SK-N-SH (cell line): ENCODE results near the gene RAB40A. TPM values are rescaled to one million over a fixed set of nuclear protein-coding genes. Genes with fewer than 3 reads are reported as not detected.
A peak's percentile ranks its signal among the peaks of the same experiment; 100 is the strongest.
"Not testable (repeated sequence)": the region's sequence is repeated elsewhere in the genome, so short reads cannot be mapped to it uniquely, and the experiment has no call there.

Experiments
- CTCF ChIA-PET: fragments of 300-600, 350-600 bp; formaldehyde crosslinking; extraction: SDS; loops from one replicate; lab custom pipeline; 2021; lab: Yijun Ruan, JAX
- POLR2A ChIA-PET: fragments of 350-600 bp; sonication (Branson Sonifier 250); formaldehyde crosslinking; extraction: SDS; loops from one replicate; lab custom pipeline; 2020; ENCODE audit warnings: antibody characterized with exemption, inconsistent platforms; lab: Yijun Ruan, JAX
- DNase-seq: peaks from one replicate; pipeline ENCODE4 v3.0.0; 2012
- H2AFZ ChIP-seq: fragments of 200-600 bp; sonication (generic); 2 replicates; pipeline ENCODE4 v1.8.1; 2016; ENCODE audit warnings: antibody characterized with exemption, mild to moderate bottlenecking, low read depth
- H3F3A ChIP-seq: fragments of 200-600 bp; sonication (generic); replicated peaks from 2 replicates; pipeline ENCODE3; 2016; ENCODE audit warnings: antibody characterized with exemption, mild to moderate bottlenecking; ENCODE audit not compliant: insufficient read depth
- H3K27ac ChIP-seq, 2 experiments: fragments of 200-500 bp in 1 of 2; fragments of 200-600 bp in 1 of 2; sonication (Bioruptor generic) in 1 of 2; sonication (generic), shearing (Covaris generic) in 1 of 2; 2 replicates each; pipeline versions ENCODE4 v1.5.1 to v1.6.1; 2014 to 2016; ENCODE audit warnings: low read depth in 2 of 2, inconsistent platforms in 1 of 2, low read length in 1 of 2, mild to moderate bottlenecking in 1 of 2, mixed read lengths in 1 of 2
- H3K27me3 ChIP-seq: fragments of 200-600 bp; sonication (generic), shearing (Covaris generic); 2 replicates; pipeline ENCODE4 v1.6.1; 2016; ENCODE audit warnings: mixed run types; ENCODE audit not compliant: insufficient read depth
- H3K36me3 ChIP-seq, 2 experiments: fragments of 200-500 bp in 1 of 2; fragments of 200-600 bp in 1 of 2; sonication (Bioruptor generic) in 1 of 2; sonication (generic) in 1 of 2; replicated peaks in 1 of 2; 2 replicates each; pipeline versions ENCODE3 to v1.5.1; 2014 to 2016; ENCODE audit warnings: low read length in 1 of 2, mild to moderate bottlenecking in 1 of 2; ENCODE audit not compliant: insufficient read depth in 2 of 2, control insufficient read depth in 1 of 2
- H3K4me1 ChIP-seq, 2 experiments: fragments of 200-500 bp in 1 of 2; fragments of 200-600 bp in 1 of 2; sonication (Bioruptor generic) in 1 of 2; sonication (generic), shearing (Covaris generic) in 1 of 2; 2 replicates each; pipeline versions ENCODE4 v1.5.1 to v1.6.1; 2014 to 2016; ENCODE audit warnings: low read depth in 1 of 2, low read length in 1 of 2, mixed run types in 1 of 2; ENCODE audit not compliant: insufficient read depth in 2 of 2, control insufficient read depth in 1 of 2
- H3K4me2 ChIP-seq: fragments of 200-600 bp; sonication (generic), shearing (Covaris generic); 2 replicates; pipeline ENCODE4 v1.6.1; 2017; ENCODE audit warnings: mixed run types
- H3K4me3 ChIP-seq, 2 experiments: fragments of 200-500 bp in 1 of 2; fragments of 200-600 bp in 1 of 2; sonication (Bioruptor generic) in 1 of 2; sonication (generic), shearing (Covaris generic) in 1 of 2; 2 replicates each; pipeline versions ENCODE4 v1.5.1 to v1.8.1; 2014 to 2016; ENCODE audit warnings: low read depth in 2 of 2, inconsistent platforms in 1 of 2, low read length in 1 of 2, mild to moderate bottlenecking in 1 of 2, mixed read lengths in 1 of 2, moderate library complexity in 1 of 2
- H3K79me2 ChIP-seq: fragments of 200-600 bp; sonication (generic); 2 replicates; pipeline ENCODE4 v1.8.1; 2017; ENCODE audit warnings: mild to moderate bottlenecking; ENCODE audit not compliant: insufficient read depth
- H3K9ac ChIP-seq: fragments of 200-600 bp; sonication (generic); 2 replicates; pipeline ENCODE4 v1.6.1; 2017; ENCODE audit warnings: mixed run types
- H3K9me2 ChIP-seq: fragments of 200-600 bp; sonication (generic); 2 replicates; pipeline ENCODE4 v1.6.1; 2017; ENCODE audit warnings: mixed run types
- H3K9me3 ChIP-seq: fragments of 200-600 bp; sonication (generic); 2 replicates; pipeline ENCODE4 v1.6.1; 2017; ENCODE audit warnings: mixed run types, mild to moderate bottlenecking, moderate library complexity
- H4K20me1 ChIP-seq: fragments of 200-600 bp; sonication (generic); 2 replicates; pipeline ENCODE4 v1.6.1; 2017; ENCODE audit warnings: mild to moderate bottlenecking, mixed run types; ENCODE audit not compliant: insufficient read depth
- GATA2 ChIP-seq: sonication (generic); formaldehyde crosslinking; IDR thresholded peaks from 2 replicates; pipeline ENCODE4 v1.5.0; 2020; ENCODE audit warnings: mild to moderate bottlenecking, missing genetic modification reagents
- JUND ChIP-seq: IDR thresholded peaks from 2 replicates; pipeline ENCODE4 v1.4.0; 2012
- MEF2A ChIP-seq: IDR thresholded peaks from 2 replicates; pipeline ENCODE4 v1.4.0; 2012; ENCODE audit warnings: low read depth, borderline replicate concordance
- NFIC ChIP-seq: IDR thresholded peaks from 2 replicates; pipeline ENCODE4 v1.4.0; 2012; ENCODE audit warnings: borderline replicate concordance
- POLR2AphosphoS5 ChIP-seq: IDR thresholded peaks from 2 replicates; pipeline ENCODE4 v1.6.1; 2012; ENCODE audit warnings: low read depth, low read length
- RAD21 ChIP-seq: IDR thresholded peaks from 2 replicates; pipeline ENCODE4 v1.6.1; 2012; ENCODE audit warnings: mild to moderate bottlenecking, low read length
- SIN3A ChIP-seq: IDR thresholded peaks from 2 replicates; pipeline ENCODE4 v1.6.1; 2012; ENCODE audit warnings: low read depth, mild to moderate bottlenecking, low read length, moderate library complexity, borderline replicate concordance
- WGBS: methylation state at CpG from one replicate; pipeline ENCODE4 v1.1.6; 2017; ENCODE audit warnings: low lambda C conversion rate; 5-methylcytosine and 5-hydroxymethylcytosine counted together
- polyA plus RNA-seq, 3 experiments: library from polyadenylated mRNA; depleted of rRNA; stranded (reverse); fragments of >200 nt; gene quantifications; 2 replicates each; pipeline ENCODE4 v1.2.3, GENCODE V29; 2012
- TF ChIP-seq, protein P1 (sequence below): IDR thresholded peaks from 2 replicates; pipeline ENCODE4; 2012
- TF ChIP-seq, protein P2 (sequence below): IDR thresholded peaks from 2 replicates; pipeline ENCODE4 v1.4.0; 2012; ENCODE audit warnings: low read depth

RAB40A gene
- polyA plus RNA-seq, 1 of the 3 experiments (the other 2 are of a cell fraction) = 0.30 TPM

DNA sequence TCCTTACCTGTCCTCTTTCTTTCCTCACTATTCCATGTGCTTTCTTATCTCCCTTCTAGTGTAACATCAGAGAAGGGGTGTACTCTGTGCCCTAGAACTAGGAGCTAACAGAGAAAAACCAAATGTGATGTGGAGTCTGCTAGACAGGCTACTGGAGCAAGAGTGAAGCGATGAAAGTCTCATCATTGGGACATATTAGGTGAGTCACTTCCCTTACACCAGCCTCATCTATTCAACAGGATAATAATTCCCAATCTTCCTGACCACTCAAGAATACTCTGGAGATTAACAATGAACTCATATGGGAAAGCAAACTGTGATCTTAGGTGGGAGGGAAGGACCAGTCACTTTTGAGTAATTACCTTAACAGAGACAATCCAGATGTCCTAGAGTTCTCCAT lies 58.1 kb downstream of the RAB40A start:
- Histone ChIP-seq H3K4me3 (no peak overlapping the region), H3K36me3 (no peaks in the 10 kb centered on the region), H3K9me3 (no peaks in the 10 kb centered on the region), H3K4me2 (no peak overlapping the region), H3K4me1 (peaks cover 0 to 4% of the 10 kb centered on the region in 2 experiments; a peak in 1 of 4 replicates), H3F3A (no peaks in the 10 kb centered on the region), H3K27me3 (no peaks in the 10 kb centered on the region), H3K9ac (no peak overlapping the region), H3K9me2 (no peaks in the 10 kb centered on the region), H2AFZ (no peak overlapping the region), H4K20me1 (no peaks in the 10 kb centered on the region), H3K27ac (no peak overlapping the region), H3K79me2 (no peaks in the 10 kb centered on the region)
- DNase-seq = no peak
- WGBS = 57% methylated on average over 1 of the region's 1 CpG
- ChIA-PET POLR2A (no interaction called here), CTCF (interaction anchor here (1.8 kb wide), 1 partner anchor 118 kb away, joined by 6 read pairs; no protein-coding TSS in a partner anchor)
- TF ChIP-seq POLR2AphosphoS5 = no peak
- no peak for TF ChIP-seq SIN3A
- no peak for TF ChIP-seq MEF2A
- TF ChIP-seq NFIC = no peak
- TF ChIP-seq RAD21 = no peak

DNA sequence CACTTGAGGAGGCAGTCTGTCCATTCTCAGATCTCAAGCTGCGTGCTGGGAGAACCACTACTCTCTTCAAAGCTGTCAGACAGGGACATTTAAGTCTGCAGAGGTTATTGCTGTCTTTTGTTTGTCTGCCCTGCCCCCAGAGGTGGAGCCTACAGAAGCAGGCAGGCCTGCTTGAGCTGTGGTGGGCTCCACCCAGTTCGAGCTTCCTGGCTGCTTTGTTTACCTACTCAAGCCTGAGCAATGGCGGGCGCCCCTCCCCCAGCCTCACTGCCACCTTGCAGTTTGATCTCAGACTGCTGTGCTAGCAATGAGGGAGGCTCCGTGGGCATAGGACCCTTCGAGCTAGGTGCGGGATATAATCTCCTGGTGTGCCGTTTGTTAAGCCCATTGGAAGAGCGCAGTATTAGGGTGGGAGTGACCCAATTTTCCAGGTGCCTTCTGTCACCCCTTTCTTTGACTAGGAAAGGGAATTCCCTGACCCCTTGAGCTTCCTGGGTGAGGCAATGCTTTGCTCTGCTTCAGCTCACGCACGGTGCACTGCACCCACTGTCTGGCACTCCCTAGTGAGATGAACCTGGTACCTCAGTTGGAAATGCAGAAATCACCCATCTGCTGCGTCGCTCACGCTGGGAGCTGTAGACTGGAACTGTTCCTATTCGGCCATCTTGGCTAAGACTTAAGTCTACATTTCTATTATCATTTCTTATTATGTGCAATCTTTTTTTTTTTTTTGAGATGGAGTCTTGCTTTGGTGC lies 59.1 kb downstream of the RAB40A start:
- CTCF ChIA-PET = interaction anchor here (0.7 kb wide), 1 partner anchor 248 kb away, joined by 4 read pairs; no protein-coding TSS in a partner anchor
- H3K27ac ChIP-seq, H3K27me3 ChIP-seq, H3K4me1 ChIP-seq, H3K9me3 ChIP-seq, H3K36me3 ChIP-seq, H4K20me1 ChIP-seq, POLR2A ChIA-PET, H2AFZ ChIP-seq, H3K79me2 ChIP-seq, H3K4me2 ChIP-seq, H3K4me3 ChIP-seq, H3K9ac ChIP-seq, H3K9me2 ChIP-seq, H3F3A ChIP-seq, DNase-seq: not testable (repeated sequence)
- 64% methylated on average over 12 of the region's 15 CpGs for WGBS

DNA sequence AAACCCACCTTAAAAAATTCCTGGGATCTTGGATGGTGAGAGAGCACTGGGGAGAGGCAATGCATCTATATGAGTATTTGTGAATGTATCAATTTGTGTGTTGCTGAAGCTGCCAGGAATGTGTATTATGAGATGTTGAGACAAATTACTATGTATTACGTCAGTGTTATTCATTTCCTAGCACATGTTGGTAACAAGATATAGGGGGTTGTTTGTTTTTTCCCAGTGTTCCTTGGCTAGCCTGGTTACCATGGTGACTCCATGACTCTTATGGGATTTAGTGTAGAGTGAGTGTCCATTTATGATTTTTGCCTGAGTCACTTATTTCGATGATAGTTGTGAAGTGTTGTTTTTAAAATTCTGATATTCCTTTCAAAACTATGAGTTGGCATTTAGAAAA lies 65.6 kb downstream of the RAB40A start:
- CTCF ChIA-PET = interaction anchor here (0.6 kb wide), 1 partner anchor 232 kb away, joined by 3 read pairs; no protein-coding TSS in a partner anchor

More for the DNA sequence above, 65.6 kb downstream of the RAB40A start:
- peak overlapping the region in 1 of 2 experiments; percentile 91; a peak in 2 of 4 replicates for H3K27ac ChIP-seq
- TF ChIP-seq, protein P1, sequence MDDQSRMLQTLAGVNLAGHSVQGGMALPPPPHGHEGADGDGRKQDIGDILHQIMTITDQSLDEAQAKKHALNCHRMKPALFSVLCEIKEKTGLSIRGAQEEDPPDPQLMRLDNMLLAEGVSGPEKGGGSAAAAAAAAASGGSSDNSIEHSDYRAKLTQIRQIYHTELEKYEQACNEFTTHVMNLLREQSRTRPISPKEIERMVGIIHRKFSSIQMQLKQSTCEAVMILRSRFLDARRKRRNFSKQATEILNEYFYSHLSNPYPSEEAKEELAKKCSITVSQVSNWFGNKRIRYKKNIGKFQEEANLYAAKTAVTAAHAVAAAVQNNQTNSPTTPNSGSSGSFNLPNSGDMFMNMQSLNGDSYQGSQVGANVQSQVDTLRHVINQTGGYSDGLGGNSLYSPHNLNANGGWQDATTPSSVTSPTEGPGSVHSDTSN = peak; percentile 54; the same call in 1 of the 2 replicates
- TF ChIP-seq, protein P2, sequence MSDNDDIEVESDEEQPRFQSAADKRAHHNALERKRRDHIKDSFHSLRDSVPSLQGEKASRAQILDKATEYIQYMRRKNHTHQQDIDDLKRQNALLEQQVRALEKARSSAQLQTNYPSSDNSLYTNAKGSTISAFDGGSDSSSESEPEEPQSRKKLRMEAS = 0 out of 2 replicates have a peak, but pooled peaks have one; percentile 24
- no peak for TF ChIP-seq GATA2 (CRISPR knock-in tag)
- peak; percentile 29; the same call in 1 of the 2 replicates for TF ChIP-seq JUND
- H3K4me3 ChIP-seq = no peak overlapping the region; a peak in 1 of 4 replicates
- H3K27me3 ChIP-seq = no peaks in the 10 kb centered on the region
- H3K4me1 ChIP-seq = no peaks in the 10 kb centered on the region
- peaks cover 0 to 3% of the 10 kb centered on the region in 2 experiments for H3K36me3 ChIP-seq
- POLR2A ChIA-PET = no interaction called here
- H4K20me1 ChIP-seq = no peaks in the 10 kb centered on the region
- WGBS = 22% methylated on average over 2 of the region's 2 CpGs
- peak overlapping the region; percentile 51; the same call in 1 of the 2 replicates for H3K9ac ChIP-seq
- no peaks in the 10 kb centered on the region for H3K9me3 ChIP-seq
- H3K4me2 ChIP-seq = no peak overlapping the region
- no peak for DNase-seq
- H3F3A ChIP-seq = peaks cover 4% of the 10 kb centered on the region
- no peaks in the 10 kb centered on the region for H3K79me2 ChIP-seq
- no peak overlapping the region for H2AFZ ChIP-seq
- no peaks in the 10 kb centered on the region for H3K9me2 ChIP-seq

Other genes starting within 250 kb of the RAB40A start
- 0.43 and 0.45 TPM in 2 replicates for gene TCEAL5, start 242.7 kb downstream of the RAB40A start, polyA plus RNA-seq (2012; rRNA removed)
- gene BEX2, start 208.5 kb downstream of the RAB40A start, polyA plus RNA-seq (2012; rRNA removed) = 32.4 and 36.9 TPM in 2 replicates
- gene TCEAL7, start 189.2 kb downstream of the RAB40A start, polyA plus RNA-seq (2012; rRNA removed) = 20.2 and 26.0 TPM in 2 replicates
- 27.7 and 29.5 TPM in 2 replicates for gene TCEAL9, start 163.0 kb downstream of the RAB40A start, polyA plus RNA-seq (2012; rRNA removed)
- 292 and 392 TPM in 2 replicates for gene BEX3, start 143.0 kb downstream of the RAB40A start, polyA plus RNA-seq (2012; rRNA removed)
- 39.1 and 40.9 TPM in 2 replicates for gene TCEAL4, start 66.0 kb upstream of the RAB40A start, polyA plus RNA-seq (2012; rRNA removed)
- gene TCEAL3, start 88.5 kb upstream of the RAB40A start, polyA plus RNA-seq (2012; rRNA removed) = 20.6 and 26.7 TPM in 2 replicates
- gene TCEAL1, start 109.5 kb upstream of the RAB40A start, polyA plus RNA-seq (2012; rRNA removed) = 22.1 and 27.9 TPM in 2 replicates
- 221 and 363 TPM in 2 replicates for gene MORF4L2, start 167.2 kb upstream of the RAB40A start, polyA plus RNA-seq (2012; rRNA removed)
- gene TMEM31, start 191.4 kb upstream of the RAB40A start, polyA plus RNA-seq (2012; rRNA removed) = 0.11 TPM in 1 of 2 replicates, not detected in the other